NCI-H1694 (cell line): ENCODE measurements around the gene POLR1G.
A peak's percentile ranks its signal among the peaks of the same experiment; 100 is the strongest.
"Not testable (repeated sequence)": the region's sequence is repeated elsewhere in the genome, so short reads cannot be mapped to it uniquely, and the experiment has no call there.

Source experiments
- DNase-seq: peaks from one replicate; lab custom pipeline; 2025; lab: John Stamatoyannopoulos, UW

POLR1G gene

GRCh38 chr19:45400192-45400591, 6.3 kb upstream of the POLR1G start:
- DNase-seq, result peak; percentile 69

DNA sequence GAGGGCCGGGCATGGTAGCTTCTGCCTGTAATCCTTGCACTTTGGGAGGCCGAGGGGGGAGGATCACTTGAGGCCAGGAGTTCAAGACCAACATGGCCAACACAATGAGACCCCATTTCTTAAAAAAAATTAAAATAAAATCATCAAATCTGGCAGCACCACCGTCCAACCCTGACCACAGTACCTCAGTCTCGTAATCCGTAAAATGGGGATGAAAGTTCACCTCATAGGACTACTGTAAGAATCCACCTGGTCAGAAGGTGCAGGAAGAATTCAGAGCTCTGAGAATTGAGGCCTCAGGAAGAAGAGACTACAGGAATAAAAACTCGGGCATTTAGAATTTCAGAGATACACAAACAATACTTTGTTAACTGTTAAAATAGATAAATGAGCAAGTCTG, 4.6 kb upstream of the POLR1G start:
- DNase-seq, result no peak

- DNase-seq, result no peak
Observed at GRCh38 chr19:45402298-45403061, 4.0 kb upstream of the POLR1G start.

DNA sequence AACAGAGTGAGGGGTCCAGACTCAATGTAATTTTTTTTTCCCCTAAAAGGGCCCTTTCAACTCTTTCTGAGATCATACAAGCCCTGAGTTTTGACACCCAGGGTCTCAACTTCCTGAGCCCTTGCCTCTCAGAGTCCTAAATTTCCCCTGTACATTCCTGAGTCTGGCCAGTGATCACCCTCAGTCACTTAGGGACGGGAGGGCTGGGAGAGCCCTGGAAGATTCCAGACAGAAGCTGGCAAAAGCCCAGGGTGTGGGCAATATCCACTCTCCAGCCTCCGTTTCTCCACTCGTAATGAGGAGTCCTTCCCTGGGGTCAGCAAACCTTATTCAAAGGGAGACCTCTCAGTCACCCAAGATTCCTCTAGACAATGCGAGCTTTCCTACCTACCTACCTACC, 3.2 kb upstream of the POLR1G start:
- no peak for DNase-seq

DNA sequence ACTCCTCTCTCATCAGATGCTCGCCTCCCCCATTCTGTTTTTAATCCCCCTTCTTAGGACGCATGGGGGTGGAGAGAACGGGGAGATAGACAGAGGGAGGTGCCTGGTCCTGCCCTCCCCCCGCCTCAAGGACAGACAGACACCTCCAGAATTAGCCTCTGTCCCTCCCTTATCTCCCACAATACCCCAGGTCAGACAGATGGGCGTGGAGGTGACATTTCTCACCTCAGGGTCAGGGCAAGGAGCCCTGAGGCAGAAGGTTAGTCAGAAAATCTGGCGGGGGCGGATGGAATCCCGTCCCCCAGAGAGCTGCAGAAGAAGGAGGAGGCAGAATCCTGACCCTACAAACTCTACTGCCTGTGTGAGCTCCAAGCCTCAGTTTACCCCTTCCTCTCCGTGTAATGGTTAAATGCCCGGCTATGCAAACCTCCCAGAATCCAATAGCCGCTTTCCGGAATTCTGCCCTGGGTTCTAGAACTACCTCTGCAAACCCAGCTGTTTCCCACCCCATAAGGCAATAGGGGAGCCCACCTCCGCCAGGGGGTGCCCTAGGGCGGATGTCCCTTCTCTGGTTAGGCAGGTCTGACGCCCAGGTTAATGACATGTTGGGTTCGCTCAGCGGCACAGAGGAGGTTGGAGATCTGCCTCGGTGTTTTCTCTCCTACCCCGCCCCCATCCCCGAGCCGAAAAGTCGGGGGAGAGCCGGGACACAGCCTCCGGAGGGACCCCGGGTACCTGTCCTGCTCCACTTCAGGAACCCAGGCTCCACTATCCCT, 2.5 kb upstream of the POLR1G start:
- DNase-seq, result peak; percentile 49

GRCh38 chr19:45404557-45405434, 1.6 kb upstream of the POLR1G start, which contains the start of gene PPP1R13L:
PPP1R13L (minus strand) TSS chr19:45405069; CDS start chr19:45398318, 6,751 bp downstream.
- DNase-seq, result peak; percentile 27

DNA sequence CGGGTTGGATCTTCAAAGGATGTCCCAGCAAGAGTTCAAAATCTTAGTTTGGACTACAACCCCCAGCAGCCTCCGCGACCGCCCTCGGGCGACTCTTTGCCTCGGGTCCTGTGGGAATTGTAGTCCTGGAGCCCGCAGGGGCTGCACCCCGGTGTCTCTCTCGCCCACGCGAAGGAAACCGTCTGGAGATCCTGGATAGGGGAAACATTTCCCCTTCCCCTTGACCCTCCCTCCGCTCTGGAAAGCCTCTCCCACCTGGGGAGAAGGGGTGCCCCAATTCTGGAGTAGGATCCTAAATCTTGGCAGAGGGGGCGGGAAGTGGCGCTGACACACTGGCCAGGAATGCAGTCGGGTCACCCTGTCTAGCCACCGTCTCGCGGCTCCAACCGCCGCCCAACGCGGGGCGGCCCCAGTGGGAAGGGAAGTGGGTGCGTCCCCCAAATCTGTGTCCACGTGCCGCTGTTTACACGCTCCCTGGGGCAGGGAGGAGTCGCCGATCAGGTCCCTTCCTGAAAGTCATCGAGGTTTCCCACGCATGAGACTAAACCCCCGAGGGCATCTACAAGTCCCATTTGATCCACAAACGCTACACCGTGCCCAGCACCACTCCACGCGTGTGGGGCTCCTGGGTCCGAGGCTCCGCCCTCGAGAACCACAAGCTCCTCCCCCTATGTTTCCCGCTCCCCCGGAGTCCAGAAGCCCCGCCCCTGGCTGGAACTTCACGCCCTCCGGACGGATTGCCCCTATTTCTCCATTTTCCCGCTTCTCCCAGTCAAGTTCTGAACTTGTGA, 814 bp upstream of the POLR1G start:
- peak; percentile 82 for DNase-seq

DNA sequence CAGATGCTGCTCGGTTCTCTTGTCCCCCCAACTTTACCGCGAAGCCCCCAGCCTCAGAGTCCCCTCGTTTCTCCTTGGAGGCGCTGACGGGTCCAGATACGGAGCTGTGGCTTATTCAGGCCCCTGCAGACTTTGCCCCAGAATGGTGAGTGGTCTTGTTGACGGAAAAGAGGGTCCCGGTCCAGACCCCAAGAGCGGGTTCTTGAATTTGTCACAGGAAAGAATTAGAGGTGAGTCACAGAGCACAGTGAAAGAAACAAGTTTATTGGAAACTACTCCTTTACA, 589 bp downstream of the POLR1G start:
- no peak for DNase-seq

GRCh38 chr19:45407585-45407984, 1.1 kb downstream of the POLR1G start:
- DNase-seq, result not testable (repeated sequence)

GRCh38 chr19:45408121-45408520, 1.7 kb downstream of the POLR1G start:
- no peak for DNase-seq

- no peak for DNase-seq
Observed at GRCh38 chr19:45408830-45409556, 2.5 kb downstream of the POLR1G start.

DNA sequence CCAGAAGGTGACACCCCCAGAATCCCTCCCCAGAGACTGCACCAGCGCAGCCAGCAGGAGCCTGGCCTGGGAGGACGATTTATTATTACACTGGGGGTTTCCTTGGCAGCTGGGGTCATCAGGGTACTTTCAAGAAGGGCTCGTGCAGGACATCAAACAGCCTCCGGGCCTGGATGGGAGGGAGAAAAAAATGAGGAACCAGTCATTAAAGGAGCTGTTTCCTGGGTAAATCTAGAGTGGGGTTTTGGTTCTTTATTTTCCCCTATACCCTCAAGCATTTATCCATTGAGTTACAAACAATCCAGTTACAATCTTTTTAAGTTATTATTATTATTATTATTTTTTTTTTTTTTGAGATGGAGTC, 3.1 kb downstream of the POLR1G start:
- no peak for DNase-seq

DNA sequence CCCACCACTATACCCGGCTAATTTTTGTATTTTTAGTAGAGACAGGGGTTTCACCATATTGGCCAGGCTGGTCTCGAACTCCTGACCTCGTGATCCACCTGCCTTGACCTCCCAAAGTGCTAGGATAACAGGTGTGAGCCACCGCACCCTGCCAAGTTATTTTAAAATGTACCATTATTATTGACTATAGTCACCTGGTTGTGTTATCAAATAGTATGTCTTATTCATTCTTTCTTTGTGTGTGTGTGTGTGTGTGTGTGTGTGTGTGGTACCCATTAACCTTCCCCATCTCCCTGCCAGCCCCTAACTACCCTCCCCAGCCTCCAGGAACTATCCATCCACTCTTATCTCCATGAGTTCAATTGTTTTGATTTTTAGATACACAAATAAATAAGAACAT, 3.9 kb downstream of the POLR1G start:
- not testable (repeated sequence) for DNase-seq

DNA sequence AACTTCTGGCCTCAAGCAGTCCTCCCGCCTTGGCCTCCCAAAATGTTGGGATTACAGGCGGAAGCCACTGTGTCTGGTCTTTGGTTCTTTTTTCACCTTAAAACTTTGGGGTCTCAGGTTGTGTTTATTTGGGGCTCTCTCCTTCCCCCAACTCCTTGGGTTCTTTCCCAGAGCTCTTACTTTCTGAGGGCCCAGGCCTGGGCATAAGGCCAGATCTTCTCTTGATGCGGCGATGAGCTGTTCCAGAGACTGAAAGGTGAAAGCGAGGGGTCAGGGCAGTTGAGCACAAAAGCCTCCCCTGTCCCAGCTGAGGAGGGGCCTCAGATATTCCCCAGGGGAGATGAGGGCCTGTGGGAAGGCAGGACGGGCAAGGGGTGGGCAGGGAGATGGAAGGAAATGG, 7.1 kb downstream of the POLR1G start:
- no peak for DNase-seq

- DNase-seq, result no peak
Observed at GRCh38 chr19:45414468-45414867, 8.0 kb downstream of the POLR1G start.

- DNase-seq, result no peak
Observed at GRCh38 chr19:45417151-45417550, 10.7 kb downstream of the POLR1G start.

- DNase-seq, result no peak
Observed at GRCh38 chr19:45418802-45419201, 12.4 kb downstream of the POLR1G start.

GRCh38 chr19:45419396-45419795, 13.0 kb downstream of the POLR1G start:
- DNase-seq, result no peak

DNA sequence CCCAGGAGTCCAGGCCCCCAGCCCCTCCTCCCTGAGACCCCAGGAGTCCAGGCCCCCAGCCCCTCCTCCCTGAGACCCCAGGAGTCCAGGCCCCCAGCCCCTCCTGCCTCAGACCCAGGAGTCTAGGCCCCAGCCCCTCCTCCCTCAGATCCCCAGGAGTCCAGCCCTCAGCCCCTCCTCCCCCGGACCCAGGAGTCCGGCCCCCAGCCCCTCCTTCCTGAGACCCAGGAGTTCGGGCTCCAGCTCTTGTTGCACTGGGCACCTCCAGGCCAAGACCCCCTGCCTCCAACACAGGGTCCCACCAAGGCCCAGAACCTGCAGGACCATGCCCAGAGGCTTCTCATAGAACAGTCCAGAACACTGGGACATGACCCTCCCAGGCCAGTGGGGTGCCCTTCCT, 13.5 kb downstream of the POLR1G start:
- no peak for DNase-seq

DNA sequence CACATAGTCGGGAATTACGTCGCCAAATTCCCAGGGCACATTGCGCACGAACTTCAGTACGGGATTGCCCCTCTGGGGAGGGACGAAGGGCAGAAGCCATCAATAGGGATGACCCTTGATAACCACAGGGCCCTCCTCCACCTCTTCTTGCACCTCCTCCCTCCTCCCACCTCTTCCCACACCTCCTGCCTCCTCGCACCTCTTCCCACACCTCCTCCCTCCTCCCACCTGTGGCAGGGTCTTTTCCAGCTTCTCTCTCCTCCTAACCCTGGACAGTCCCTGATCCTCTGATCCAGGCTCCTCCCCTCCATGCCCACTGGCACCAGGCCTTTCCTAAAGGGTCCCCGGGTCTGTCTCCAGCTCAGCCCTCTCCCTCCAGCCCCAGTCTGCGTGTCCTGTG, 13.9 kb downstream of the POLR1G start:
- no peak for DNase-seq

DNA sequence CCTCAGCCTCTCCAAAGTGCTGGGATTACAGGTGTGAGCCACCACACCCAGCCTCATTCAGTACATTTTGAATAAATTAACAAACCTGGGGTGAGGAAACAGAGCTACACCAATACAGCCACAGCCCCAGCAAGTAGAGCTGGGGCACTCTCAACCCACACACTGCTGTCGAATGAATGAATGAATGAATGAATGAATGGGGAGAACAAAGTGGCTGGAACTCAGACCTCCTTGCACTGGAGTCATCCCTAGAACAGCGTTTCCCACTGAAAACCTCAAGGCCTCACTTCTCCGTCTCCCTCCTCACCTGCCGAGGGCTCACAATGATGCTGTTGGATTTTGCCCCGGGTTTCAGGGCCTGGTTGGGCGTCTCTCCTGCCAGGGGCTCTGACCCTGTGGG, 14.4 kb downstream of the POLR1G start:
- no peak for DNase-seq
